ENCODE measurements around the gene SAFB. TPM values are rescaled to one million over a fixed set of nuclear protein-coding genes. Genes with fewer than 3 reads are reported as not detected.
A peak's percentile ranks its signal among the peaks of the same experiment; 100 is the strongest.

Gene SAFB
- total and polyA plus RNA-seq, 2 experiments from 2014 or later = 50.2 to 75.8 TPM

- no peaks in the 10 kb centered on the region for H4K20me1 ChIP-seq (ENCODE audit: insufficient read depth, poor library complexity, severe bottlenecking)
- H3K27me3 ChIP-seq = no peaks in the 10 kb centered on the region
- no peaks in the 10 kb centered on the region for H3K4me1 ChIP-seq (ENCODE audit: insufficient read depth)
- no peaks in the 10 kb centered on the region for H3K36me3 ChIP-seq (replicated peaks; ENCODE audit: insufficient read depth, low read depth)
- DNase-seq (ENCODE audit: low spot score) = no peak
- TF ChIP-seq, protein P1, sequence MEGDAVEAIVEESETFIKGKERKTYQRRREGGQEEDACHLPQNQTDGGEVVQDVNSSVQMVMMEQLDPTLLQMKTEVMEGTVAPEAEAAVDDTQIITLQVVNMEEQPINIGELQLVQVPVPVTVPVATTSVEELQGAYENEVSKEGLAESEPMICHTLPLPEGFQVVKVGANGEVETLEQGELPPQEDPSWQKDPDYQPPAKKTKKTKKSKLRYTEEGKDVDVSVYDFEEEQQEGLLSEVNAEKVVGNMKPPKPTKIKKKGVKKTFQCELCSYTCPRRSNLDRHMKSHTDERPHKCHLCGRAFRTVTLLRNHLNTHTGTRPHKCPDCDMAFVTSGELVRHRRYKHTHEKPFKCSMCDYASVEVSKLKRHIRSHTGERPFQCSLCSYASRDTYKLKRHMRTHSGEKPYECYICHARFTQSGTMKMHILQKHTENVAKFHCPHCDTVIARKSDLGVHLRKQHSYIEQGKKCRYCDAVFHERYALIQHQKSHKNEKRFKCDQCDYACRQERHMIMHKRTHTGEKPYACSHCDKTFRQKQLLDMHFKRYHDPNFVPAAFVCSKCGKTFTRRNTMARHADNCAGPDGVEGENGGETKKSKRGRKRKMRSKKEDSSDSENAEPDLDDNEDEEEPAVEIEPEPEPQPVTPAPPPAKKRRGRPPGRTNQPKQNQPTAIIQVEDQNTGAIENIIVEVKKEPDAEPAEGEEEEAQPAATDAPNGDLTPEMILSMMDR (IDR thresholded peaks at IDR 0.05; ENCODE audit: poor library complexity) = no peak
- TF ChIP-seq EZH2 (IDR thresholded peaks at IDR 0.05; ENCODE audit: borderline replicate concordance) (no peak), EZH2phosphoT487 (IDR thresholded peaks at IDR 0.05; ENCODE audit: low read depth, severe bottlenecking, unreplicated experiment) (no peak)
- H3K9me3 ChIP-seq (ENCODE audit: low read depth) = no peaks in the 10 kb centered on the region
- H2AFZ ChIP-seq = no peak overlapping the region
- H3K27ac ChIP-seq = no peak overlapping the region
- no peaks in the 10 kb centered on the region for H3K9me2 ChIP-seq (replicated peaks; ENCODE audit: insufficient read depth)
- 94% methylated on average over 20 of the region's 26 CpGs for WGBS (ENCODE audit: low lambda C conversion rate, missing lambda C conversion rate)
- no peak overlapping the region for H3K4me2 ChIP-seq
- no peak overlapping the region for H3K4me3 ChIP-seq
- no peaks in the 10 kb centered on the region for H3K79me2 ChIP-seq
These were observed 44.2 kb downstream of the SAFB start for GRCh38 chr19:5666921-5667610.

DNA sequence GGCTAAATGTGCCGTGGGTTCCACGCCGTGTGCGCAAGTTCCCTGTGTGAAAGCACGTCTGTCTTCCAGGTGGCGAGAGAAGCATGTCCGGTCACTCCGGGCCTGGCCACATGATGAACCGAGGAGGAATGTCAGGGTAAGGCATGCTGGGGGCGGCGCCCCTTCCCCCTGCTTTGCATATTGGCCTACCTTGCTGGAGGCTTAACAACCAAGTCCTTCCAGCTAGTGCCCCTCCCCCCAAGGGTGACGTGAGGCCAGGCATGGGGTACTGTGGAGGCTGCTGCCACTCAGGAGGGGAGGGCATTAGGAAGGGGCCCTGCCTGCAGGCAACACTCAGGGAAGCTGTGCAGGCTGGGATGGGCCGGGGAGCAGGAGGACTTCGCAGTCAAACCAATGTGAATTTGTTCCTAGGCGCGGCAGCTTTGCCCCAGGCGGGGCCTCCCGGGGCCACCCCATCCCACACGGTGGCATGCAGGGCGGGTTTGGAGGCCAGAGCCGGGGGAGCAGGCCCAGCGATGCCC, 44.9 kb downstream of the SAFB start:
- no peaks in the 10 kb centered on the region for H3K4me1 ChIP-seq (ENCODE audit: insufficient read depth)
- H2AFZ ChIP-seq = no peak overlapping the region
- H3K27ac ChIP-seq = no peak overlapping the region
- no peaks in the 10 kb centered on the region for H3K79me2 ChIP-seq
- DNase-seq (ENCODE audit: low spot score) = peak; percentile 44
- H3K9me2 ChIP-seq (replicated peaks; ENCODE audit: insufficient read depth) = no peaks in the 10 kb centered on the region
- no peaks in the 10 kb centered on the region for H3K27me3 ChIP-seq
- TF ChIP-seq EZH2phosphoT487 (IDR thresholded peaks at IDR 0.05; ENCODE audit: low read depth, severe bottlenecking, unreplicated experiment) (no peak), EZH2 (IDR thresholded peaks at IDR 0.05; ENCODE audit: borderline replicate concordance) (no peak)
- H3K36me3 ChIP-seq (replicated peaks; ENCODE audit: insufficient read depth, low read depth) = no peaks in the 10 kb centered on the region
- H4K20me1 ChIP-seq (ENCODE audit: insufficient read depth, poor library complexity, severe bottlenecking) = no peaks in the 10 kb centered on the region
- no peak overlapping the region for H3K4me2 ChIP-seq
- H3K9me3 ChIP-seq (ENCODE audit: low read depth) = no peaks in the 10 kb centered on the region
- no peak overlapping the region for H3K4me3 ChIP-seq
- 81% methylated on average over 22 of the region's 22 CpGs for WGBS (ENCODE audit: low lambda C conversion rate, missing lambda C conversion rate)

GRCh38 chr19:5669212-5669611, 46.3 kb downstream of the SAFB start:
- H3K27me3 ChIP-seq = no peaks in the 10 kb centered on the region
- H3K36me3 ChIP-seq (replicated peaks; ENCODE audit: insufficient read depth, low read depth) = no peaks in the 10 kb centered on the region
- no peak overlapping the region for H2AFZ ChIP-seq
- no peak for DNase-seq (ENCODE audit: low spot score)
- 87% methylated on average over 11 of the region's 11 CpGs for WGBS (ENCODE audit: low lambda C conversion rate, missing lambda C conversion rate)
- H4K20me1 ChIP-seq (ENCODE audit: insufficient read depth, poor library complexity, severe bottlenecking) = no peaks in the 10 kb centered on the region
- TF ChIP-seq, protein P1 (IDR thresholded peaks at IDR 0.05; ENCODE audit: poor library complexity) = no peak
- TF ChIP-seq EZH2phosphoT487 (IDR thresholded peaks at IDR 0.05; ENCODE audit: low read depth, severe bottlenecking, unreplicated experiment) (no peak), EZH2 (IDR thresholded peaks at IDR 0.05; ENCODE audit: borderline replicate concordance) (no peak)
- H3K4me3 ChIP-seq = no peak overlapping the region
- no peaks in the 10 kb centered on the region for H3K9me3 ChIP-seq (ENCODE audit: low read depth)
- no peak overlapping the region for H3K27ac ChIP-seq
- H3K9me2 ChIP-seq (replicated peaks; ENCODE audit: insufficient read depth) = no peaks in the 10 kb centered on the region
- no peaks in the 10 kb centered on the region for H3K4me1 ChIP-seq (ENCODE audit: insufficient read depth)
- H3K4me2 ChIP-seq = no peak overlapping the region
- no peaks in the 10 kb centered on the region for H3K79me2 ChIP-seq

DNA sequence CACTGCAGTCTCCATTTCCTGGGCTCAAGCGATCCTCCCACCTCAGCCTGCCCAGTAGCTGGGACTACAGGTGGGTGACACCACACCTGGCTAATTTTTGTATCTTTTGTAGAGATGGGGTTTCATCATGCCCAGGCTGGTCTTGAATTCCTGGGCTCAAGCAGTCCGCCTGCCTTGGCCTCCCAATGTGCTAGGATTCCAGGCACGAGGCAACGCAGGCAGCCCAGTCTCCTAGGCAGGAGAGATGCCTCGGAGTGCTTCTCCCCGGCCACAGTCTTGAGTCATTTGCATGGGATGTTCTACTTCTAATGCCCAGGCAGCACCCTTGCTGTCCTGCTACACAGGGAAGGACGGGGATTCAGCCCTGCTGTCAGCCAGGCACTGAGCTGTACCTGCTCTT, 48.7 kb downstream of the SAFB start:
- DNase-seq (ENCODE audit: low spot score) = no peak
- no peak overlapping the region for H3K4me3 ChIP-seq
- WGBS (ENCODE audit: low lambda C conversion rate, missing lambda C conversion rate) = 98% methylated on average over 7 of the region's 7 CpGs
- no peaks in the 10 kb centered on the region for H3K9me3 ChIP-seq (ENCODE audit: low read depth)
- H3K27me3 ChIP-seq = no peaks in the 10 kb centered on the region
- no peaks in the 10 kb centered on the region for H3K36me3 ChIP-seq (replicated peaks; ENCODE audit: insufficient read depth, low read depth)
- no peaks in the 10 kb centered on the region for H3K9me2 ChIP-seq (replicated peaks; ENCODE audit: insufficient read depth)
- H3K4me2 ChIP-seq = no peak overlapping the region
- H3K4me1 ChIP-seq (ENCODE audit: insufficient read depth) = no peaks in the 10 kb centered on the region
- no peak overlapping the region for H3K27ac ChIP-seq
- H3K79me2 ChIP-seq = no peaks in the 10 kb centered on the region
- no peaks in the 10 kb centered on the region for H4K20me1 ChIP-seq (ENCODE audit: insufficient read depth, poor library complexity, severe bottlenecking)
- no peak overlapping the region for H2AFZ ChIP-seq
- TF ChIP-seq, protein P1 (IDR thresholded peaks at IDR 0.05; ENCODE audit: poor library complexity) = no peak
- TF ChIP-seq EZH2 (IDR thresholded peaks at IDR 0.05; ENCODE audit: borderline replicate concordance) (no peak), EZH2phosphoT487 (IDR thresholded peaks at IDR 0.05; ENCODE audit: low read depth, severe bottlenecking, unreplicated experiment) (no peak)
